Uterus (tissue), 2 donors: ENCODE measurements around the gene VKORC1L1.
A peak's percentile ranks its signal among the peaks of the same experiment; 100 is the strongest.

Source experiments
- CTCF ChIP-seq, 4 experiments: fragments of 200-600 bp in 2 of 4; fragments of 450-650 bp in 2 of 4; sonication (generic) in 2 of 4; IDR thresholded peaks; one replicate each; pipeline ENCODE4 v1.5.1; 2016 to 2019; ENCODE audit warnings: antibody characterized with exemption in 4 of 4, mild to moderate bottlenecking in 2 of 4, moderate library complexity in 1 of 4
- POLR2A ChIP-seq, 2 donors: fragments of 450-650 bp; IDR thresholded peaks; one replicate each; pipeline ENCODE4 v1.6.1; 2016; ENCODE audit warnings: antibody characterized with exemption in 2 of 2, mild to moderate bottlenecking in 1 of 2, moderate library complexity in 1 of 2

DNA sequence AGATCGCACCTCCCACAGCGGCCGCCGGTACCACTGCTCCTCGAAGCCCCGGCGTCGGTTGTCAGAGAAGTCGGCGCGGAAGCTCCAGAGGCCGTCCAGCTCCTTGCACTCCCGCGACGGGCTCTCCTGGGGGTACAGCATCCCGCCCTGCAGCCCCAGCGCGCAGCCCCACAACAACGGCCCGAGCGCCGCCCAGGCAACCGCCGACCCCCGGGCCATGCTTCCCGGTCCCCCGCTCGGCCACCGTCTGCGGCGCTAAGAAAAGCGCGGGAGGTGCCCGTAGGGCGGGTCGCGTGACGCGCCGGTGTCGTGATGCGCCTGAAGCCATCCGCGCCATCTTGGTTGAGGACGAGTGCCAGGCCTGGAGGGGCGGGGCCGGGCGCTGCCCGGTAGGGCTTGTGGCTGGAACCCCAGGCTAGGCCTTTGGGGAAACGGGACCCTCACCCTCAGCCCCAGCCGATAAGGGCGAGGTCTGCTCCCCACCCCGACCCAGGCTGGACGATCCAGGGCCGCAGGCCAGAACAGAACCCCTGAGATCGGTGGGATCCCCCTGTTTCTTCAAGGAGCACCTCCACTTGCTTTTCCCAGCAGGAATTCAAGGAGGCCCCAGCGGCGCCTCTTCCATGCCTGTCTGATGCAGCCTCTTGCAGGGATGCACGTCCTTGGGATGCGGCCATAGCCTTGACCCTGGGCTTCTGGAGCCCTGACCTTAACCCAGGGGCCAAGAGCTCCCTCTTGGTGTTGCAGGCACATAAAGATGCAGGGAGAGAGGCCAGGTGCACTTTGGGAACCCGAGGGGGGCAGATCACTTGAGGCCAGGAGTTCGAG, 109.3 kb downstream of the VKORC1L1 start, which contains the start of gene GUSB:
- TF ChIP-seq POLR2A (IDR thresholded peaks at IDR 0.05) = peak; percentile 60 to 75
- no peak for TF ChIP-seq CTCF (IDR thresholded peaks at IDR 0.05)
